ENCODE data around the gene ADGRG6.

The ADGRG6 gene

GRCh38 chr6:142354650-142355049 is 52.8 kb downstream of the ADGRG6 start:
- DNase-seq: no peak

GRCh38 chr6:142355520-142356174 is 53.8 kb downstream of the ADGRG6 start:
- DNase-seq: no peak

- DNase-seq: no peak
These were observed 54.5 kb downstream of the ADGRG6 start for GRCh38 chr6:142356201-142356883.

GRCh38 chr6:142356884-142357225 is 55.0 kb downstream of the ADGRG6 start:
- DNase-seq: no peak

GRCh38 chr6:142357879-142358278 is 56.1 kb downstream of the ADGRG6 start:
- no peak for DNase-seq

- DNase-seq: no peak
These were observed 57.6 kb downstream of the ADGRG6 start for GRCh38 chr6:142359271-142359960.

GRCh38 chr6:142361345-142361744 is 59.5 kb downstream of the ADGRG6 start:
- DNase-seq: no peak

GRCh38 chr6:142361779-142362750 is 60.3 kb downstream of the ADGRG6 start:
- DNase-seq: no peak

GRCh38 chr6:142367061-142367460 is 65.3 kb downstream of the ADGRG6 start:
- DNase-seq: no peak

GRCh38 chr6:142367501-142368018 is 65.8 kb downstream of the ADGRG6 start:
- DNase-seq: no peak

- DNase-seq: no peak
These were observed 67.5 kb downstream of the ADGRG6 start for GRCh38 chr6:142369266-142369665.

- no peak for DNase-seq
These were observed 70.5 kb downstream of the ADGRG6 start for GRCh38 chr6:142372348-142372747.

- no peak for DNase-seq
These were observed 71.7 kb downstream of the ADGRG6 start for GRCh38 chr6:142373268-142374090.

GRCh38 chr6:142374091-142374770 is 72.4 kb downstream of the ADGRG6 start:
- no peak for DNase-seq

- no peak for DNase-seq
These were observed 73.3 kb downstream of the ADGRG6 start for GRCh38 chr6:142374965-142375733.

- DNase-seq: no peak
These were observed 74.3 kb downstream of the ADGRG6 start for GRCh38 chr6:142376115-142376514.

- DNase-seq: no peak
These were observed 75.1 kb downstream of the ADGRG6 start for GRCh38 chr6:142376800-142377496.

GRCh38 chr6:142377497-142377848 is 75.7 kb downstream of the ADGRG6 start:
- no peak for DNase-seq

GRCh38 chr6:142378138-142378875 is 76.5 kb downstream of the ADGRG6 start:
- DNase-seq: no peak

All from CD4-positive, alpha-beta T cell treated with Interferon alpha-2 for 1 hour (primary cell).